DND-41 (cell line): ENCODE results near the gene C1QTNF6.

Source experiments
- EZH2 ChIP-seq: IDR thresholded peaks from 3 replicates; pipeline ENCODE4 v1.6.1; 2012; ENCODE audit warnings: borderline replicate concordance, low read depth, mild to moderate bottlenecking, moderate library complexity, low read length, inconsistent platforms; ENCODE audit not compliant: severe bottlenecking
- TF ChIP-seq, protein P1 (sequence below): IDR thresholded peaks from 2 replicates; pipeline ENCODE4 v1.5.1; 2012; ENCODE audit warnings: borderline replicate concordance, low read length, moderate library complexity, mild to moderate bottlenecking; ENCODE audit not compliant: poor library complexity, severe bottlenecking; ENCODE audit errors: extremely low read depth

DNA sequence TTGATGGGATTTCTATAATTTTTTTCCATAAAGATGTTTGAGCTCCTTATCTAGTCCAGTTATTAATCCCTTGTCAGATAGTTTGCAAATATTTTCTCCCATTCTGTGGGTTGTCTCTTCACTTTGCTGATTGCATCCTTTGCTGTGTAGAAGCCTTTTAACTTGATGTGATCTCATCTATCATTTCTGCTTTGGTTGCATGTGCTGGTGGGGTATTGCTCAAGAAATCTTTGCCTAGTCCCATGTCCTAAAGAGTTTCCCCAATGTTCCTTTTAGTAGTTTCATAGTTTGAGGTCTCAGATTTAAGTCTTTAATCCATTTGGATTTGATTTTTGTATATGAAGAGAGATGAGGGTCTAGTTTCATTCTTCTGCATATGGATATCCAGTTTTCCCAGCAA lies 36.6 kb downstream of the C1QTNF6 start:
- TF ChIP-seq, protein P1, sequence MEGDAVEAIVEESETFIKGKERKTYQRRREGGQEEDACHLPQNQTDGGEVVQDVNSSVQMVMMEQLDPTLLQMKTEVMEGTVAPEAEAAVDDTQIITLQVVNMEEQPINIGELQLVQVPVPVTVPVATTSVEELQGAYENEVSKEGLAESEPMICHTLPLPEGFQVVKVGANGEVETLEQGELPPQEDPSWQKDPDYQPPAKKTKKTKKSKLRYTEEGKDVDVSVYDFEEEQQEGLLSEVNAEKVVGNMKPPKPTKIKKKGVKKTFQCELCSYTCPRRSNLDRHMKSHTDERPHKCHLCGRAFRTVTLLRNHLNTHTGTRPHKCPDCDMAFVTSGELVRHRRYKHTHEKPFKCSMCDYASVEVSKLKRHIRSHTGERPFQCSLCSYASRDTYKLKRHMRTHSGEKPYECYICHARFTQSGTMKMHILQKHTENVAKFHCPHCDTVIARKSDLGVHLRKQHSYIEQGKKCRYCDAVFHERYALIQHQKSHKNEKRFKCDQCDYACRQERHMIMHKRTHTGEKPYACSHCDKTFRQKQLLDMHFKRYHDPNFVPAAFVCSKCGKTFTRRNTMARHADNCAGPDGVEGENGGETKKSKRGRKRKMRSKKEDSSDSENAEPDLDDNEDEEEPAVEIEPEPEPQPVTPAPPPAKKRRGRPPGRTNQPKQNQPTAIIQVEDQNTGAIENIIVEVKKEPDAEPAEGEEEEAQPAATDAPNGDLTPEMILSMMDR = no peak
- no peak for TF ChIP-seq EZH2
